NCI-H460 (cell line): Measurements from ENCODE around the gene SS18. TPM values are rescaled to one million over a fixed set of nuclear protein-coding genes. Genes with fewer than 3 reads are reported as not detected.

Source experiments
- DNase-seq: peaks from one replicate; pipeline ENCODE4 v3.0.0-alpha.2; 2016; ENCODE audit warnings: low read depth; ENCODE audit errors: extremely low read depth
- total RNA-seq: library from RNA; depleted of rRNA; stranded (reverse); fragments of >200 nt; shearing (Covaris generic); gene quantifications from 2 replicates; pipeline ENCODE4 v1.2.3, GENCODE V29; 2014

Gene SS18
- total RNA-seq, 1 experiment from 2014 or later: 64.1 TPM

DNA sequence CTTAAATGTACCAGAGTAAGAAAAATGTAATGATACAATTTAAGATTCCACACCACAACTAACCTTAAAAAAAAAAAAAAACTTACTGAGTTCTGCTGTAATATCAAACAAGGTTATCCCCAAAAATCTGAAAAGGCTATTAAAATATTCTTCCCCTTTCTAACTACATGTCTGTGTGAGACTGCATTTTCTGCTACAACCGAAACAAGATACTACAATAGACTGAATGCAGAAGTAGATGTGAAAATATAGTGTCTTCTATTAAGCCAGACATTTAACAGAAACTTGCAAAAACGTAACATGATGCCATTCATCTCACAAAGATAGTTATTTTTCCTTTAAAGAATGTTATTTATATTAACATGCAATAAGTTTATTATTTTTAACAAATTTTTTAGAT lies 16.2 kb downstream of the SS18 start:
- DNase-seq: no peak

DNA sequence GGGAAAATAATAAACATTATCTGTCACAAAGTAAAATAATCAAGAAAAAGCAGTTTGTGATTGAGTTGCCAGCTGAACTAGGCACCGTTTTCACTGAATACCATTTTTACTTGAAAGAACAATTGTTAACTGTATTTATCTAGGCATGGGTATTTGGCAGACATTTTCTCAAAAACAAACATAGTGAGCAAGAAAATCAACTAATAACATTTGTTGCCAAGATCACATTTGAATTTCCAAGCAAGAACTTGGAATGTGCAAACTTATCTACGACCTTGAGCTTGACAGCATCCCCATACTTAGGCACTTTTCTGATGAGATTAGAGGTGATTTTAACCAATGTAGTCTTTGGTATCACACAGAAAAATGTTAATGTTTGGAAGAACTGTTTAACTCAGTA lies 16.7 kb downstream of the SS18 start:
- DNase-seq: no peak

DNA sequence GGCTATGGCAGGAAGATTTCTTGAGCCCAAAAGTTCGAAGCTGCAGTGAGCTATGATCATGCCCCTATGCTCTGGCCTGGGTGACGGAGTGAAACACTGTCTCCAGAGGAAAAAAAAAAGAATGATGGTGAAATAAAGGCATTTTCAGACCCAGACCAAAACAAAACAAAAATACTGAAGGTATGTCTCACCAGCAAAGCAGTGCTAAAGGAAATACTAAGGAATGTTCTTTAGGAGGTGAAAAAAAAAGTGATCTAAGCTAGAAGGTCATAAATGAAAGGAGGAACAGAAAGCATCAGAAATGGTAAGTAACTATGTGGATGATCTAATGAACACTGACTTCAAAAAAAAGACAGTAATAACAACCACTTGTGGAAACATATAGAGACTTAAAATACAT lies 18.7 kb downstream of the SS18 start:
- DNase-seq: no peak

DNA sequence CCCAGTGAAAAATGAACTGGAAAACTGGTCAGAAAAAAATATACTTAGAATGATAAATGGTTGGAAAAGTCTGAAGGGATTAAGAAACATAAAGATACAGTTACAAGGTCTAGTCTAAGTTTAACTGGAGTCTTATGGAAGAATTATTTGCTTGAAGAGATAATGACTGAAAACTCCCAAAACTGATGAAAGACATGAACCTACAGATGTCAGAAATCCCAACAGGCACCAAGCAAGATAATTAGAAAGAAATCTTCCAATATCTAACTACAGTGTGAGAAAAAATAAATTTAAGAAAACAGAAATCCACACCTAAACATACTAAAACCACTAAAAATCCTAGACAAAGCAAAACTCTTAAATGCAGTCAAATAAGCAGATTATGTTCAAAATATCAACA lies 19.4 kb downstream of the SS18 start:
- no peak for DNase-seq

DNA sequence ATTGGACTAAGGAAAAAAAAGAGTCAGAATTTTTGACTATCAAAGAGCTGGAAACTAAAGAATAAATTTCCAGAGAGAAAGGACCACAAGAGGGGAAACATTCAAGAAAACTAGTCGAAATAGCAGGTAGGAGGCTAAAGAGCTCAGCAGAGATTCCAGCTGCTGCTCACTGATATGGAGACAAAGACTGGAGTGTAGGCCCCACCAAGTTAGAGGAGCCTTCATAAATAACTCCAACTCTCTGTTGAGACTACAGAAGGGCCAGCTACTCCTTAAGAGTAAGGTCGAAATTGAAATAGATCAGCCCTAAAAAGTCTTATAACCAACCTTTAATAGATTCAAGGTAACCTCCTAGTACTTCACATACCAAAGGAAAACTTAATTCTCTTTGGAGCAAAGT lies 31.1 kb downstream of the SS18 start:
- DNase-seq: no peak

DNA sequence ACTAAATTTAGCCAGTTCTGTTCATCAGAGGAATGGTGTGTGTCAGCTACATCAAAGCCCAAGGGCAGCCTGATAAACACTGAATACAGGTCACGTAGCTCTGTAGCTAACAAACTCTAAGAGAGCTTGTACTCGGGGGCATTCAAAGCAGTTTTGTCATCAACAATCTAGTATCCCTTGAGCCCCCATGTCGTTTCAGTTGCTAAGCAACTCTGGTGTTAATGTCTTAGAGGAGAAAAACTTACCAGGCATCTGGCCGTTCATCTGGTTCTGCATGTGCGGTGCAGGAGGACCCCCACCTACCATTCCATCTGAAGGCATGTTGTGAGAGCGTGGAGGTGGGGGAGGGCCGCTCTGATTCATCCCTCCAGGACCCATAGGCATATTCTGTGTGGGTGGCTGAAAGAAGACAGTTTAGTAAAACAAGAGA lies 33.1 kb downstream of the SS18 start:
- no peak for DNase-seq

DNA sequence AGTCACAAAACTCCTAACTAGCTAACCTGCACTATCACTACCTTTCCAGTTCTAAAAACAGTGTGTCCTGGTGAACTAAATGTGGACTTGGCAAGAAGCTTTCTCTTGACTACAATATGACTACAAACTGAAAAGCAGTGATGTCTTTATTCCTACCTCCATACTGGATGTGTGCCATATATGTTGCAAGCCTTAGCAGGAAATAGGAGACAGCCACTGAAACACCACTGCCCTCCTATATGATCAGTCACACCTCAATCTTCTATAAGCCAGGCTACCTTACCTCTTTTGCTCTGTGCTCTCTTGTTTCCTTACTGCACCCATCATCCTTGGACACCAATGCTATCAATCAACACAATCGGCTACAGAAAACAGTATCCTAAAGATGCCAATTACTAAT lies 34.1 kb downstream of the SS18 start:
- no peak for DNase-seq

DNA sequence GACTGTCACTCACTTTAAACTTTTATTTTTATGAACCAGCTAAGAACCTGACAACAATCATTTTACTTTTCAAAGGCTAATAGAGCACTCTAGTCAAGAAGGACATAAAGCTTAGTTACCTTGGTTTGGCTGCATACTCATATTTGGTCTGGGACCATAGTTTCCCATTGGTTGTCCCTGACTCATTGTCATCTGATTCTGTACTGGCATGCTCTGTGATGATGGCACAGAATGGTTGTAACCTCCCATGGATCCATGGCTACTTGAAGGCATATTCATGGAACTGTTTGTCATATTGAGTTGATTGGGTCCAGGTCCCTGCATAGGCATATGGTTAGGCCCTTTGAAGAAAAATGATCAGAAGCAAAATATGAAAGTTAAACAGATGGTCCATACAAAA lies 37.9 kb downstream of the SS18 start:
- no peak for DNase-seq

DNA sequence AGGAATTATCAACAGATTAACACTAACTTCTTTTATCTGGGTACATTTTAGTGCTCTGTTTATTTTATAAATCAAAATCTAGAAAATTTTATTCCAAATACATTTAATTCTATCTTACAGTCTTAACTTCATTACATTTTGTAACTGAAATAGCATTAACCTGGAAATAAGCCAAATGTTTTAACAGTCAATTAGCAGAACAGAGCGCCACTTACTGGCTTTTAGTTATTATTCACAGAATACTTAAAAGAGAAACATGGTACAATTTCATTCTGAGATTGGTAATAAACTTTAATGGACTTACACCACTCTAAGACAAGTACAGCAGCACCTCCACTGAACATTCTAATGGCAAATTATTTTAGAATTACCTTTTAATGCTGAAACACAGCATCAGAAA lies 38.6 kb downstream of the SS18 start:
- DNase-seq: no peak

DNA sequence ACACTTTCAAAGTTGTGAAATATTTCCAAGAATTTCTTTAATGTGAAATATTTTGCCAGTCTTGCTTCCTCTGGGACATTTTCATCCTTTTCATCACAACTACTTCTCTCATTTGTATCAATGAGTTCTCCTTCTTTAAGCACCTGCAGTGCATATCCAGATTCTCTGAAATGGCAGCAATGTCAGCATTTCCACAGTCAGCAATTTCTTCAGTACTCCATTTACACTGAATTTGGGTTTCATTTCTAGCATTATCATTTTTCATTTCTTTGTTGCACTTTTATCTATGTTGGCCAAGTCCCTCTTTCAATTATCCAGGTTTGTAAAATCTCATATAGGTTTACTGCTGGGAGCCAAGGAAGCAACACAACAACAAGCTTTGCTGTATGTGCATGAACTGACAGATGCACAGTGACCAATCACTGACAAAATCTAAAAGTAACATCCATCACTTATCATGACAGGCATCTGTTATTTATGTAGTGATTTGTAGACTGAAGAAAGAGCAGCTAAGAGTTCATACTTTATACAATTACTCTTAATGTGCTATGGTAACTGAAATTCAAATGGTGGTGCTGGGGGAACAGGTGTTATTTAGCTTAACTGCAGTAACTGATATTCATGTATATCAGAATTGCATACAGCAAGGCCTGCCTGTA lies 43.9 kb downstream of the SS18 start:
- DNase-seq: no peak

DNA sequence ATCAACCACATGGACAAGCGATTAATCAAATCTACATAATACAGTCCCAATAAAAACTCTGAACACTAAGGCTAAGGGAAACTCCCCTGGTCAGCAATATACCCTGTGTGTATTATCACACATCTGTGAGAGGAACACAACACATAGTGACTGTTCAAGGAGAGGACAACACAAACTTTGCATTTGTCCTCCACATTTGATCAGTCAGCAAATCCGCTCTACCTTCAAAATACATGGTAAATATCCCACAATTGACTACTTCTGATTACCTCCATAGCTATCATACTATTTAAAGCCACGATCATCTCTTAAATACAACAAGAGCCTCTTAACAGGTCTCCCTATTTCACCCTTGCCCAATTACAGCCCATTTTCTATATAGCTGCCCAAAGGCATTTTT lies 45.6 kb downstream of the SS18 start:
- DNase-seq: no peak

DNA sequence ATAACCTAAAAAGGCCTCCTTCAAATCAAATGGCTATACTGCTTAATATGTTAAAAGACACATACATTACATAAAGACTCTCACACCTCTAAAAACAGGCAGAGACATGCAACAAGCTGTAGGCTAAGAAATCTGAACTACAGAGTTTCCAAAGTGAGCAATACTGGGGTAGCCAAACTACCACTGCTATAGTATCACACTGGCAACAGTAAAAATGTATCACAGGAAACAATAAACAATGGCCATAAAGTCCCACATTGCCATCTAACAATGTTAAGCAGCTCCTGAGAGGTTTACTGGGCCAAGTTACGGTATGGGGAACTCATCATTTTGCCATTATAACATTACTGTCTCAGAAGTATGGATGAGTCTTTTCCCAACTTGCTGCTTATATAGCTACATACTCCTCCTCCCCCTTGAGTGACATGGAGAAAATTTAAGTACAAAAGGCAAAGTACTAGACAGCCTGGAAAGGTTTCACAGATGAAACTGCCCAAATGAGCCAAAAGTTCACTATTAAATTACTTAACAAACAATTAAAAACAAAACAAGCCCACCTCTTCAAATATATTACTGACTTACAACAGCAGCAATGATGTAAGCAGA lies 50.3 kb downstream of the SS18 start:
- DNase-seq: no peak

DNA sequence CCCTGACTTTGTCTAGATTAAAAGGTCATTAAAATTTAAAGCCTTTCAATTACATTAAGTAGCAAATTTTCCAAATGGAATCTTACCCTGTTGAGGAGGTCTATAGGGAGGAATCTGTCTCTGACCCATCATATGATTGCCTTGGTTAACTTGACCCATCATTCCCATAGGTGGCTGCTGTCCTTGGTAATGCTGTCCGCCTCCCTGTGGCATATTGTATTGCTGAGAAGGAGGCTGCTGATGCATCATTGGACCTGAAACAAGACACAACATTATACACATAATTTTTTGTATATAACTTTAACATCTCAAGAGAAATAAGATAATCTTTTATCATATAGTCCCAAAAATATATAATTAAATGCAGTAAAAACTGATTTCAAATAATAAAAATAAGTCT lies 51.2 kb downstream of the SS18 start:
- DNase-seq: no peak

DNA sequence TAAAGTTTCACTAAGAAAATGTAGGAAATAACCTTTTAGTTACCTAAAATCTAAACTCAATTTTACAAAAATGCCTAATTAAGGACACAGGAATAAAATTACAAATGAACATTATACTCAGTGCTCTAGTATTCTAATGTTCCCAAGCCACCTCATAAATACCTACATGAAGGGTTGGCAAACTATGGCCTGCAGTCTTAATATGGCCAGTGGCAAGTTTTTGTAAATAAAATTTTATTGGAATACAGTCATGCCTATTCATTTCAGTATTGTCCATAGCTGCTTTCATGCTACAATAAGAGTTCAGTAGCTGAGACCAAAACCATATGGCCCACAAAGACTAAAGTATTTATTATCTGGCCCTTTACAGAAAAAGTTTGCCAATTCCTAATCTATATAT lies 53.8 kb downstream of the SS18 start:
- no peak for DNase-seq

DNA sequence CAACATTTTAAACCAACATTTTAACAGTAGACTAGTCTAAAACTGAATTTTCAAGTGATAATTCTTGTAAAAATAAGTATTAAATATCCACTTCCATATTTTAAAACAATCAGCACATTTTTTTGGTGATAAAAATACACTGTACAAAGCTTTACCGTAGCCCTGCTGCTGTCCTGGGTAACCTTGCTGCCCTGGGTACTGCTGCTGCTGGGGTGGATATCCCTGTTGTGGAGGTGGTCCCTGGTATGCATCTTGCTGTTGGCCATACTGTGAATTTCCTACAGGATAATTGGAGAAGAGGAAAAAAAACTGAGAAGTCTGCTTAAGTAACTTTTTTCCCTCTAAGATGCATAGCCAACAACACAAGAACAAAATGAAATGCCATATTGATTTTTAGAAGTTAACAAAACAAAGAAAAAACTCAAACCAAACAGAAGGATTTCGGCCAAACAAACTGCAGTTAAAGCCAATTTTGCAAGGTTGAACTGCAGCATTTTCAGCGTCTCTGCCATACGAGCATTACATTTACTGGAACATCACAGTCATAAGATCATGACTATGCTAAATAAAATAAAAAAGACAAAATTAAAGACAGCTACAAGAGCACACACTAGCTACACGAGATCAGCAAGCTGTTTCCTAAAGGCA lies 55.4 kb downstream of the SS18 start:
- no peak for DNase-seq

DNA sequence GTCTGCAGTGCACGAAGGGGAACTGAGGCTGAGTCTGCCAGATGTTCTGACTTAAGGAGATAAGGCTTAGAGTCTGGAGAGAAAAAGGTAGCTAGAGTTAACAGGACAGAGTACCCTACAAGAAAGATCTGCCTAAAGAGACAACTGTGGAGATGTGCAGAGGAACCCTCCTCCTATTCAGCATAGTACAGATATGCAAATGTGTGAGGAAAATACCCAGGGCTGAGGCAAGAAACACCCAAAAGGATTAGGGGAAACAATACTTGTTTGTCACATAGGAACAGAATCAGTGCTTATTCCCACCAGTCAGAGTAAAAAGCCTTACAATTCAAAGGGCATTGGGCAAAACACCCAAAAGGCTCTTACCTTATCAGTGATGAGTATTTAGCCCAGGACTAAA lies 67.8 kb downstream of the SS18 start:
- DNase-seq: no peak

DNA sequence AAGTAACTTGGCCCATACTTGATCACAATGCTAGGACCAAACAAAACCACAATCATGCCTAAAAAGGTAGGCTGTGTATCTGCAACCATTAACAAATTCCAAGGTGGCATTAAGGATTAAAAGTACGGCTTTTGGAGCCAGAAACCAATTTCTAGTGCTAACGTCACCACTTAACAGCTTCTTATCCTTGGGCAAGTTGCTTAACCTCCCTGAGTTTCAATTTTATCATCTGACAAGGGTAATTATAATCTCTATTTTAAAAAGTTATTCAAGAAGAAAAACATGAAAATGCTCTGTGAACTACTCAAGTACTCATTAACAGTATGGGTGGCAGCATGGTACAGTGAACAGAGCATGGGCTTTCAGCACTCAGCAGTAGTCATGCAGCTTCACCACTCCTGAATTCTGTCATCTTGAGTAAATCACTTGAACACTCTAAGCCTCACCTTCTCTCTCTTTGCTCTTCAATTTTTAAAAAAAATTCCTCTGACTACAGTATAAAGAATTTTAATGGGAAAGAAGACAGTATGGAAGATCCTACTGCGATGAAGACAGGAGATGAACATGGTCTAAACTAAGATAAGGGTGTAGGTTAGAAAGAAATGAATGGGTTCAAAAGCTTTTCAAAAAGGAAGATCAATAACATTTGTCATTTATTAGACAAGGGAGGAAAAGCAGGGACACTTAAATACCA lies 69.2 kb downstream of the SS18 start:
- no peak for DNase-seq

DNA sequence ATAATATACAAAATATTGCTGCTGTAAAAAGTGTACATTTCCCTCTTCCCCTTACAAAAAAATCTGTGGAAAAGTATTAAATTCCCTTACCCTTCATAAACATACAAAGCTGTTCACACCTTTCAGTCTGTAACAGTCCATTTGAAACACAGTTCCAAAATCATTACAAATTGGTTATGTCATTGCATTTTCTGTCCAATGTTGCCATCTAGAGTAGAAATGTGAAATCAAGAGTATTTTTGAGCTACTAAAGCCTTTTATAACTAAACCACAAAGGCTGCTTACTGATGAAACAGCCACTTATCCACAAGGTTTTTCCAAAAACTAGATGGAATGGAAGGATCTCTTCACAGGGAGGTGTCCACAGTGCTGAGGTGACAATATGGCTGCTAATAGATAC lies 72.5 kb downstream of the SS18 start:
- DNase-seq: no peak

DNA sequence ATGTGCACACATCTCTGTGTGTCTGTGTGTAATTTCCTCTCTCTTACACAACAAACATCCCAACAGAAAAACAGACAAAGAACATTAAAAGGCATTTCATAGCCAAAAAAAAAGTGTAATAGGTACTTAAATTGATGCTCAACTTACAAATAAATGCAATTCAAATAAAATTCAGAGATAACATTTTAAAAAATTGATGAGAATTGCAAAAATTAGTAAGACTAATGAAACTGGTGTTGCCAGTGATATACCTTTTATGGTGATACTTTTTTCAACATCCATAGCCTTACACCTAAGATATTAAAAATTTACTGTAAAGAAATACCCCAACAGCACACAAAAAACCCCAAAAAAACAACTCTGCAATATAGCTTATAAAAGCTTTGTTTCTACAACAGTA lies 76.0 kb downstream of the SS18 start:
- DNase-seq: no peak

DNA sequence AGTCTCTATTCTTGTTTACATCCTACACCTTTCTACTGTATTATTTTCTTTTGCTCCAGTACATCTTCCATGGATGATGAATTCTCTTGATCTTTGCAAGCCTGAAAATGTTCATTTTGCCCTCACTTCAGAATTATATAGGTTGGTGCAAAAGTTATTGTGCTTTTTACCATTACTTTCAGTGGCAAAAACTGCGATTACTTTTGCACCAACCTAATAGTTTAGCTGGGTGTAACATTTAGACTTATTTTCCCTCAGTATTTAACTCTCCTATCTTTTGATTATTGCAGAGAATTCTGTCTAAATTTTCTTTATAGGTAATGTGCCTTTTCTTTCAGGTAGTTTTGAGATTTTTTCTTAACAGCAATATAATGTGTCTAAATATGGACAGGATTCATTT lies 81.8 kb downstream of the SS18 start:
- no peak for DNase-seq

DNA sequence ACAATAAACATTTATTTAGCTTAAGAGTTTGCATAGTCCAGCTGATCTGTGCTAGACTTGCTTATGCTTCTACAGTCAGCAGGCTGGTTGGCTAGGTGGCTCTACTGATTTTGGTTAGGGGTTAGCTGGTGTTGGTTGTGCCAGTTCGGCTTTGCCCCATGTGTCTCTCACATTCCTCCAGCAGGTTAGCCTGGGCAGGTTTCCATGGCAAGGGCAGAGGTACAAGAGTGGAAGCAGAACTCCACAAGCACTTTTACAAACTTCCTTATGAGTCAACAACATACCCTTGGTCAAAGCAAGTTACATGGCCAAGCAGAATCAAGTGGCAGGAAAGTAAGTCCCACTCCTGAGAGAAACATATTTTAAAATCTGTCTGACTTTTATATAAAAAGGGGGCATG lies 82.3 kb downstream of the SS18 start:
- DNase-seq: no peak

DNA sequence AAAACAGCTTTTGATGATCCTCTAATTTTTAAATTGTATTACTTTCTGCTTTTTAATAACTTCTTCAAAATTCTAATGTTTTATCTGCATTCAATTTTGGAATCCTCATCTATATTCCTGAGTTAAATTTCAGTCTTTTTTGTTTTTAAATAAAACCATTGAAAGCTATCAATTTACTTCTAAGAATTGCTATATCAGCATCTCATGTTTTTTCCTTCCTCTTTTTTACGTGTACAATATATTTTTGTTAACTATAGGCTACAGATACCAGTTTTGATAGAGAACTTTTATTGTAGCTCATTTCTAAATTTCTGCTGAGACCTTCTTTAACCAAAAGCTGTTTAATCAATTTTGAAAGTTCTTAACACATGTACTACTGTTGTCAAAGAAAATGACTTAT lies 84.5 kb downstream of the SS18 start:
- no peak for DNase-seq
